ENCODE data around the gene BCR.

Gene BCR

DNA sequence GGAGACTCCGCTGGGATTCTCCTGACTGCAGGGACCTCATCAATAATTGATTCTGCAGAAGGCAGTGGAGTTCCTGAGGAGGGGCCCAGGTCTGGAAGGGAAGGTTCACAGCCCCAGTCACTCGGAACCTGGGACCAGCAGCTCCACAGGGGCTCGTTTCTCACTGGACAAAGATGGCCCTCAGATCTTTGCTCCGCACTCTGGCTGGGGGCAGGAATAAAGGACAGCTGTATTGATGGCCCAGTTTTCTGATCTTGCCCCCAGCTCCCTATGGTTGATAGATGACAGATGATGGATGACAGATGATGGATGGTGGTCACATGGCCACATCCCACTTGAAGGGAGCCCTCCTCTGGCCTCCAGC, 11.3 kb upstream of the BCR start:
- FAIRE-seq = no peak

DNA sequence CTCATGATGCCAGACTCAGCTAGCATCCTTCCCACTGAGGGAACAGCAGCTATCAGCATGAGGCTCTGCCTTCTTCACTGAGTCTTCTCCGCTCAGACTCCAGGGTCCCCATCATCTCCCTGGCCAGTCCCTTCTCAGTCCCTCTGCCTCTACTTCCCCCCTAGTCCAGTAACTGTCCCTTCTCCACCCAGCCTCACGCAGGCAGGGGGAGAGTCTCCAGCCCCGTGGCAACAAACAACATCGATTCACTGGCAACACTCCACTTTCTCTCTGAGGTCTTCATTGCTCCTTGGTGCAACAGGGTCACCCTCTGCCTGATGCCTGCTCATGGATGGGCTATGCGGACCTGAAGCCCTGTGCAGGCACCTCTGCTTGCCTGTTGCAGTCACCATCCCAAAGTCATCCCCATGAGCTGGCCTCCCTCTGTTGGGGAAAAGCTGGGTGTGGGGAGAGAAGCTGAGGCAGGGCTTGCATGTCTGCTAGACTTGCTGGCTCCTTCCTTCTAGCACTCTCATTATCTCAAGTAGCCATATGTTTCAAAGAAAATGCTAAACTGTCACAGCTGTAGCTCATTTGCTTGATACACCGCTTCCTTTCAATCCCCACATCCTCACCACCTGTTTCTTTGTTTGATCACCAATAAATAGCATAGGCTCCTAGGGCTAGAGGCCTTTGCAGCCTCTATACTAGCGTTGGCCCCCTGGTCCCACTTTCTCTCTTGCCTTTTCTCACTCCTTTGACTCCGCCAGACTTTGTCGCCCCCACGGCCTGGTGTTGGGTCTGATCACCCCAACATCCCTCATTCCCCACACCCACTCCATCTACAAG, 4.3 kb upstream of the BCR start:
- DNase-seq (ENCODE audit: insufficient read length, low spot score) (no peak), FAIRE-seq (no peak)

More for the DNA sequence above, 11.3 kb upstream of the BCR start:
- no peak for DNase-seq (ENCODE audit: insufficient read length, low spot score)

DNA sequence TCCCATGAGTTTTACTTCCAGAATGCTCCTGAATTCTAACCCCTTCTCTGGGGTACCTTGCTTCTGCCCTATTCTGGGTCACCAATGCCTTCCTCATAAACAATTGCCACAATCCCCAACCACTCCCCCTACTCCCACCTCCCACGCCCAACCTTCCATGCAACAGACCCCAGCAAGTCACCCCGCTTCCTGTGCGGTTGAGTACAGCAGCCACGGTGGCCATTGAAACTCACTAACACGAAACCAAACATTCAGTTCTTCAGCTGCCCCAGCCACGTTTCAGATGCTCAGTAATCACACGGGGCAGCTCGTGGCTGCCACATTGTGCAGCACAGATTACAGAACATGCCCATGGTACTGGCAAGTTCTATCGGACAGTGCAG, 3.7 kb upstream of the BCR start:
- DNase-seq (ENCODE audit: insufficient read length, low spot score) (no peak), FAIRE-seq (no peak)

DNA sequence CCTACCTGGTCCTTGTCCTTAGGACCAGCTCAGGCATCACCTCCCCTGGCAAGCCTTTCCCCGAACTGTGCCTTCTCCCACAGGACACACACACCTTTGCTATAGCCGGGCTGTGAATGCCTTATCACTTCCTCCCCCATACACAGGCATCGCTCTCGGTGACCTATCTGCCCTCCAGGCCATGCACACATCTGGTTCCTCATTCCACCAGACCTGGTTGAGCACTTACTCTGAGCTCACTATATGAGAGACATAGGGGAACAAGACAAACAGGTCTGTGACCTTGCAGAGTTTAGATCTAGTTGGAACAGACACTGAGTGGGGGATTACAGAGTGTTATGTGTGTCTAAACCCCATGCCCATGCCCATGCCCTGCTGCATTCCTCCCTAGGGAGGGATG, 3.1 kb upstream of the BCR start:
- FAIRE-seq = no peak
- no peak for DNase-seq (ENCODE audit: insufficient read length, low spot score)

DNA sequence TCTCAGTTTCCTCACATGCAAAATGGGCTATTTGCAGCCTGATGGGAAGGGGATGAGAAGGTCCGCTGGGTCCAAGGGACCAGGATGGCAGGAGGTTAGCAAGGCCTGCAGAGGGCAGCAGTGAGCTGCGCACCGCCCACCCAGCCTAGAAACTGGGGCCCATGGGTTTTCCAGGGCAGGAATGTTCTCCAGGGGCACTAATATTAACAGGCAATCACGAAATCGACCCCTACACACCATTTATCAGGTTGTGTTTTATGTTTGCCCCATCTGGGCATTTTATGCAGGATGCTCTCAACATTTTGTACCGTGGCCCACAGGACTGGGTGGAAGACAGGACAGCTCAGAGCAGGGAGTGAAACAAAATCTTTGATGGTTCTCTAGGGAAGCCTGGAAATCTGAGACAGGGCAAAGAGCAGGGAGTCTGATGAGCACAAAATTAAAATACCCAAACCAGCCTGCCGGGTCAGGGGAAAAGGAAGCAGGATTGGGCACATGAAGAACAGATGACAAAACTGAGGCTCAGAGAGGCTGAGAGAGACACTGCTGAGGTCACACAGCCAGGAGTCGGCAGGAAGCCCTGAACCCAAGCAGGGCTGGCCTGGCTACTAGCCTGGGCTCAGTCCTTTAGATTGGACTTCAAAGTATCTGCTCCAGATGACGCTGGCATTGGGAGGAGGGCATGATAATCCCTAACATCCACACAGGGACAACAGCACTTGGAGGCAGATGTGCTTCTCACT, 1.6 kb upstream of the BCR start:
- DNase-seq (ENCODE audit: insufficient read length, low spot score) = peak; percentile 81
- FAIRE-seq = no peak

DNA sequence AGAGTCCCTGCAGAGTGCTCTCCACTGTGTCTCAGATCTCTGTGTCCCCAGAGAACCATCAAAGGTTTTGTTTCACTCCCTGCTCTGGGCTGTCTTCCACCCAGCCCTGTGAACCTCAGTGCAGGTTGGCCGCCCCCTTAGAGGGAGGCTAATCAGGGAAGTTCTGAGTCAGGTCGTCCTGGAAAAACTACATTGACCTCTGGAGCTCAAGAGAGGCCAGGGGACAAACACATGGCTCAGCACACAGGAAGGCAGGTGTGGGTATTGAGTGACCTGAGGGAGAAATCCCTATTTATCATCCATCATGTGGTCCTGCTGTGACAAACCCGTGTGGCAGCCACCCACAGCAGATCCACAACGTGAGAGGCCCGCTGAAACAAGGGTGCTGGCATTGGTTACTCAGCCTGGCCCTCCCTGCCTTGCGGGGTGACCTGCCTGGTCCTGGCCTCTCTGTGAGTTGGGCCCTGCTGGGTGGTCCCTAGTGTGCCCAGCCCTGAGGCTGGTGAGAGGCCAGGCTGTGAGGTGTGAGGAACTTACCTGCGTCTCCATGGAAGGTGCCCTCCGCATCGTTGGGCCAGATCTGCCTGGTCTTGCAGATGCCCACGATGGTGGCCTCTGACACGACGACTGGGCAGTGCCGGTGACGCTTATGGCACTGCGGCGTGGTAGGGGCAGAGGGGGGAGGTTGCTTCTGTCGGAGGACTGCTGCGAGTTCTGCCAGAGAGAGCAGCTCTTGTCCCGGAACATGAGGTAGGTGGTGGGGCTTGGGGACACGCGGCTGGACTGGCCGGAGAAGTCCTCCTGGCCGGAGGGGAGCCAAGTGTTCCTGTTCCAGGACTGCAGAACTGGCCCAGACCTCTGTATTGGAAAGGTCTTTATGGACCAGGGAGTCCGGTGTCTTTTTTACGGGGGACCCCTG, 669 bp upstream of the BCR start:
- no peak for FAIRE-seq

DNA sequence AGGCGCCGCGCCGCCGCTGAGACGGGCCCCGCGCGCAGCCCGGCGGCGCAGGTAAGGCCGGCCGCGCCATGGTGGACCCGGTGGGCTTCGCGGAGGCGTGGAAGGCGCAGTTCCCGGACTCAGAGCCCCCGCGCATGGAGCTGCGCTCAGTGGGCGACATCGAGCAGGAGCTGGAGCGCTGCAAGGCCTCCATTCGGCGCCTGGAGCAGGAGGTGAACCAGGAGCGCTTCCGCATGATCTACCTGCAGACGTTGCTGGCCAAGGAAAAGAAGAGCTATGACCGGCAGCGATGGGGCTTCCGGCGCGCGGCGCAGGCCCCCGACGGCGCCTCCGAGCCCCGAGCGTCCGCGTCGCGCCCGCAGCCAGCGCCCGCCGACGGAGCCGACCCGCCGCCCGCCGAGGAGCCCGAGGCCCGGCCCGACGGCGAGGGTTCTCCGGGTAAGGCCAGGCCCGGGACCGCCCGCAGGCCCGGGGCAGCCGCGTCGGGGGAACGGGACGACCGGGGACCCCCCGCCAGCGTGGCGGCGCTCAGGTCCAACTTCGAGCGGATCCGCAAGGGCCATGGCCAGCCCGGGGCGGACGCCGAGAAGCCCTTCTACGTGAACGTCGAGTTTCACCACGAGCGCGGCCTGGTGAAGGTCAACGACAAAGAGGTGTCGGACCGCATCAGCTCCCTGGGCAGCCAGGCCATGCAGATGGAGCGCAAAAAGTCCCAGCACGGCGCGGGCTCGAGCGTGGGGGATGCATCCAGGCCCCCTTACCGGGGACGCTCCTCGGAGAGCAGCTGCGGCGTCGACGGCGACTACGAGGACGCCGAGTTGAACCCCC, 798 bp downstream of the BCR start:
- DNase-seq (ENCODE audit: insufficient read length, low spot score) = peak; percentile 55
- no peak for FAIRE-seq

More for the DNA sequence above, 669 bp upstream of the BCR start:
- DNase-seq (ENCODE audit: insufficient read length, low spot score) = no peak

DNA sequence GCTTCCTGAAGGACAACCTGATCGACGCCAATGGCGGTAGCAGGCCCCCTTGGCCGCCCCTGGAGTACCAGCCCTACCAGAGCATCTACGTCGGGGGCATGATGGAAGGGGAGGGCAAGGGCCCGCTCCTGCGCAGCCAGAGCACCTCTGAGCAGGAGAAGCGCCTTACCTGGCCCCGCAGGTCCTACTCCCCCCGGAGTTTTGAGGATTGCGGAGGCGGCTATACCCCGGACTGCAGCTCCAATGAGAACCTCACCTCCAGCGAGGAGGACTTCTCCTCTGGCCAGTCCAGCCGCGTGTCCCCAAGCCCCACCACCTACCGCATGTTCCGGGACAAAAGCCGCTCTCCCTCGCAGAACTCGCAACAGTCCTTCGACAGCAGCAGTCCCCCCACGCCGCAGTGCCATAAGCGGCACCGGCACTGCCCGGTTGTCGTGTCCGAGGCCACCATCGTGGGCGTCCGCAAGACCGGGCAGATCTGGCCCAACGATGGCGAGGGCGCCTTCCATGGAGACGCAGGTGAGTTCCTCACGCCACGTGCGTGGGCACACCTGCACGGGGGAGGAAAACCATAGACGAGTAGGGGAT, 1.5 kb downstream of the BCR start:
- DNase-seq (ENCODE audit: insufficient read length, low spot score) (no peak), FAIRE-seq (no peak)

DNA sequence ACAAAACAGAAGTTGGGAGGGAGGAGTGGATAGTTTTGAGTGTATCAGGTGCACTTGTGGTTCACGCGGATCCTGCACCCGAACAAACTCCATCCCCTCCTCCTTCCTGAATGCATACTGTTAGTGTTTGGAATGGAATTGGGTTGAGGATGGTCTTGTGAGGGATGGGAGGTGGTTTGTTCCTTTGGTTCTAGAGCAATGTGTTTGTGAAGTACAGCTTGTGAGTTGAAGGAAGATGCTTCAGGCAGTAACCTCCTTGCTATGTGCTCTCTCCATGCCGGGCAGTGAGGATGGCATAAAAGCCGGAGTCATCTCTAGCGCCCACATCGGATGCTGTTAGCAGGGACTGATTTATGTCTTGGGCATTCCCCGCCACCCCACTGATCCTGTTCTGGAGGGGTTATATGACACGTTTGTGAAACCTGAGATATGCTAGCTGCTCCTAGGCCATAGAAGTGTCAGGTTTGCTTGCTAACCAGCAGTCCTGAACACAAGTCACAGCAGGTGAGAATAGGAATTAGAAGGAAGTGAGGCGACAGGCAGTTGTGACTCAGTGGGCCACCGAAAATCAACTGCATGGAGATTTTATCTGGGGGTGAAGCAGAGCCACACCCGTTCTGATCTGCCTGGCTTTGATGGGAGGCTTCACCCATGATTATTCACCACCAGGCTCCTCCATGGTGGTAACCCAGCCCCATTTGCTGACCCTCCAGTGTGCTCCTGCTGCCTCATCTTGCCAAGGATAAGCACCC, 2.2 kb downstream of the BCR start:
- FAIRE-seq (no peak), DNase-seq (ENCODE audit: insufficient read length, low spot score) (no peak)

DNA sequence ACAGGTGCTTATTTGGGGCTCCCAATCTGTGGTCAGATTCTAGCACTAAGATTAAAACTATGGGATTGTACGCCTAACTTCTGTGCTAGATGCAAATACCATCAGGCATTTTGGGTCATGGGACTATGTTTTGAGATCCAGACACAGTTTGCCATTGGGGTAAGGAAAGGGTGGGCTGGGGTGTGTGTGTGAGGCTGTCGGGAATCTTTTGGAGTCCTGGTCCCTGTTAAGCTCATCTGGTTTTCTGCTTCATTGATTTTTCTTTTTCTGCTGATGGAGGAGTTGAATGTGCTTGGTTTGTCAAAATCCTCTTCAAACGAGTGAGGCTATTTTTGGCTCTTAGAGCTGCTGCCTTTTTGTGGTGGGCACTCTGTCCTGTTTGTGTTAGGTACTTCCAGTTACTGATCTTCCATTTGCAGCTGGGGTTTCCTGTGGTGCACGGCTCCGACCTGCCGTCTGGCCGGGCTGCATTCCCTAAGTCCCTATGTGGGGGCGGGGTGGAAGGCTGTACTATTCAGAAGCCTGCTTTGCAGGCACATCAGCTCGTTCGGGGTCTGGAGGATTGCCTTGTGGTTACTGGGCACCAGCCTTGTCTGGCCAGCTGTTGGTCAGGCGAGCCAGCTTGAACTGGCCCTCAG, 2.9 kb downstream of the BCR start:
- no peak for DNase-seq (ENCODE audit: insufficient read length, low spot score)

DNA sequence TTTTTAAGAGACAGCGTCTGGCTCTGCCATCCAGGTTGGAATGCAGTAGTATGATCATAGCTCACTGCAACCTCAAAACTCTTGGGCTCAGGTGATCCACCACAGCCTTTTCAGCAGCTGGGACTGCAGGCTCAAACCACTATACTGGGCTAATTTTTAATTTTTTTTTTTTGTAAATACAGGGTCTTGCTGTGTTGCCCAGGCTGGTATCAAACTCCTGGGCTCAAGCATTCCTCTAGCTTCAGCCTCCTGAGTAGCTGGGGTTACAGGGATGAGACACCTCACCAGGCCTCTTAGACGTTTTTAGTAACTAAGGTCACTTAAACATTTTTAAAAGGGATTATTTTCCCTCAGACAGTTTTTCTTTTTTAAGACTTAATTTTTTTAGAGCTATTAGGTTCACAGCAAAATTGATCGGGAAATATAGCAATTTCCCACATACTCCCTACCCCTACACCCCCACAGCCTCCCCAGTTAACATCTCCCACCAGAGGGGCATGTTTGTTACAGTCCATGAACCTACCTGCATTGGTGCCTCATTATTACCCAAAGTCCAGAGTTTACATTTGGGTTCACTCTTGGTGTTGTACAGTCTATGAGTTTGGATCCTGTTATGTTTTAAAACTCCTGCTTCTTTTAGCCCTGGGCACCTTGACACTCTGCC, 3.9 kb downstream of the BCR start:
- DNase-seq (ENCODE audit: insufficient read length, low spot score) (no peak), FAIRE-seq (no peak)

More for the DNA sequence above, 2.9 kb downstream of the BCR start:
- FAIRE-seq = no peak

DNA sequence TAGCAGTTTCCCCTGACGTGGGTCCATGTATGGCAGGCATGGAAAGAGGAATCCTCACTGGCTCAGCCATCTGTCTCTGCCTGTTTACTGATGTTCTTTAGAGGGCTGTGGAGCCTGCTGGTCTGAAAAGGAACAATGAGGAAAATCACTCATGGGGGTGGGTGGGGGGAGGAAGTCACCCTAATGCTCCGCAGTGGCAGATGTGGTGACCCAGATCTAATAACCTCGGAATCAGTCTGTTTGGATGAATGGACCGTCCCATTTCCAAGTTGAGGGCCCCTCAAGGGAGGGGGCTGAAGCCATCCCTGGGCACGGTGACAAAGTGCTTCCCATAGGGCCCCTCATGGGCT, 4.4 kb downstream of the BCR start:
- DNase-seq (ENCODE audit: insufficient read length, low spot score) (no peak), FAIRE-seq (no peak)

DNA sequence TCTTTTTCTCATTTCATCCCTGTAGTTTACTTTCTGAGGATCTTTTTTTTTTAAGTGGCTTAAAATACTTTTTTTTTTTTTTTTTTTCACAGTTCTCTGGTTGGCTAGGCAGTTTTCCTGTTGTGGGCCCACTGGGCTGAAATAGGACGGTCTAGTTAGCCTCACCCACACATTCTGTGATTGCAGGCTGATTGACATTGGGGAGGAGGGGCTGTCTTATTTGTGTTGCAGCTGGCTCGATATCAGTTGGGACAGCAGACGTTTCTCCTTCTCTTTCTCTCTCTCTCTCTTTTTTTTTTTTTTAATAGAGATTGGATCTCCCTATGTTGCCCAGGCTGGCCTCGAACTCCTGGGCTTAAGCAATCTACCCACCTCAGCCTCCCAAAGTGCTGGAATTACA, 6.9 kb downstream of the BCR start:
- no peak for FAIRE-seq
- no peak for DNase-seq (ENCODE audit: insufficient read length, low spot score)

DNA sequence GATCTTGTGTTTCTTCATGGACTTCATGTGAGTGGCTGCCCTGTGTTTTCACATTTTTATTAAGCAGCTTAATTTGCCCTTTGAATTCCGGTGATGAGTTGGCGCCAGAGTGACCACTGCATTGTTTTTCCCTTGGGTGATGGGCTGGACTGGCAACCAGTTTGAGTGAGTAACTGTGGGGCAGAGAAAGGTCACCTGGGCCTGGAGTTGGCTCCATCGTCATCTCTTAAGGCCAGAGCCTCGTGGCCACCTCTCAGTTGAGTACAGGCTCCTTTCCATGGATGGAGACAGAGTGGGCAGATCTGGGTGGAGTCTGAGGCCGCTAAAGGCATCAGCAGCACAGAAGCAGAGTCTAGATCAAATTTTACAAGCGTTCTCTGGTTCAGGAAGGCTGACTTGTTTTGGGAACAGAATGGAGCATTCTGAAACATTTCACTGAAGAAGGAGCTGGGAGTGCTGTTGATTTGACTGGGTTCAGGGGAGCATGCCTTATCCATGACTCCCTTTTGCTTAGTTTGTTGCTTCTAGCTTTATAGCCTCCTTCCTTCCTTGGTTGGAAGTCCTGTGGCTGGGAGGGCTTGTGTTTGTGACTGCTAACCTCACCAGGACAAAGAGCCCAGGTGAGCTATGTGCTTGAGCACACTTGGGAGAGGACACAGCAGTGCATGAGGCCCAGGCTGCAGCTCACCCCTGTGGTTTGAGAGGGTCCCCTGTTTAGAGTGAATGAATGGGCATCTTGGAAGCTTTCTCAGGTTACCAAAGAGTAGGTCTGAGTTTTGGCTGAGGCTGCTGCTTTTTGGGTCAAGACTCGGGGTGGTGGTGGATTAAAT, 7.8 kb downstream of the BCR start:
- DNase-seq (ENCODE audit: insufficient read length, low spot score) (no peak), FAIRE-seq (no peak)

DNA sequence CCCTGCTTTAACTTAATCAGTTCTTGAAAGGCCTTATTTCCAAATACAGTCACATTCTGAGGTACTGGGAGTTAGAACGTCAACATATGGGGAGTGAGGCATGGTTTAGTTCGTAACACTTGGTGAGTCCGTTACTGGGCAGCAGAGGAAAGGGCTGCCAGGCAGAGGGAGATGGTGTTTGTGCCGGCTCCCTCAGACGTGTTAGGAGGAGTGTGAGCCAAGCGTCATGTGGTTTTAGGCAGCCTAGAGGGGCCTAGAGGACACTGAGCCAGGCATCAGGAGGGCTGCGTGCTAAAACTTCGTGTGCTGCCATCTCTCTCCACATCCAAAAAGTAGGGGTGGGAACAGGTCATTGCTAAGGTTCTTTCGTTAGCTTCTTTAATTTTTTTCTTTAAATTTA, 10.2 kb downstream of the BCR start:
- DNase-seq (ENCODE audit: insufficient read length, low spot score) (no peak), FAIRE-seq (no peak)

DNA sequence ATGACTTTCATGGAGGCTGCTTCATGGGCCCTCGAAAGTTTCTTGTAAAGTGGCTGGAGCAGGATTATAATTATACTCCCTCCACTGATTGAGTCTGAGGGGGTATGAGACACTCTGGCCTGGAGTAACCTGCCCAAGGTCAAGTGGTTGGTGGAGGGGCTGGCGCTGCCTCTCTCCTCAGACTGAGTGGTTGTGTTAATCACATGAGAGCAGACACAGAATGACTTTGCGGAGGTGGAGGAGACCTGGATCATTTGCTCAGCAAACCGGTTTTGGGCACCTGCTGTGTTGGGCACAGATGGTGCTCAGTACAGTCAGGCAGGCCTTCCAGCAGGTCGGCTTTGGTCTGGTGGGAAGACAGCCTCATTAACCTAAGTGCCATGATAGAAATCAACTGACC, 11.8 kb downstream of the BCR start:
- no peak for DNase-seq (ENCODE audit: insufficient read length, low spot score)

DNA sequence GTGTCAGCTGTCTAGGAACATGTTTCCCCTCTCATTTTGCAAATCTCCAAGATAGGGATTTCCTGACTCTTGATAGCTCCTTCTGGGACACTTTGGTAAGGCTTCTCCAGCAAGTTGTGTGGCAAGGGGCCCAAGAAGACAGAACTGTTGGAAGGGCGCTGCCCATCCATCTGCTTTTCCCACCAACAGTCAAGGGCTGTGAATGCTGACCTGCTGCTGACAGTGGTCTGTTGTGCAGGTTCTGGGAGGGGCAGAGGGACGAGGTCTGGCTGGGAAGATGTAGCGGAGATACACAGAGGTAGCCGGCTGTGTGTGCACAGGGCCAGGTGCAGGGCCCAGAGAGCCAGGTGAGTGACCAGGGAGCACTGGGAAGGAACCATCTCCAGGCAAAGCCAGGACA, 12.2 kb downstream of the BCR start:
- DNase-seq (ENCODE audit: insufficient read length, low spot score) = no peak

More for the DNA sequence above, 11.8 kb downstream of the BCR start:
- FAIRE-seq = no peak

More for the DNA sequence above, 12.2 kb downstream of the BCR start:
- no peak for FAIRE-seq

Data from GM19239 (cell line).